ENCODE data around the gene ETV3L.
"Not testable (repeated sequence)": the region's sequence is repeated elsewhere in the genome, so short reads cannot be mapped to it uniquely, and the experiment has no call there.

- not testable (repeated sequence) for TF ChIP-seq POLR2AphosphoS5 (IDR thresholded peaks at IDR 0.05; ENCODE audit: low read depth, low read length); CTCF (IDR thresholded peaks at IDR 0.05); TCF7L2 (IDR thresholded peaks at IDR 0.05; ENCODE audit: low read depth, low read length); REST (IDR thresholded peaks at IDR 0.05; ENCODE audit: insufficient read depth in 1 of 2, low read depth in 2 of 2, low read length in 1 of 2)
These were observed 40.4 kb downstream of the ETV3L start for GRCh38 chr1:157059241-157059640.
